ENCODE measurements around the gene KDM7A. TPM values are rescaled to one million over a fixed set of nuclear protein-coding genes. Genes with fewer than 3 reads are reported as not detected.

KDM7A gene
- total and polyA plus RNA-seq, 2 donors from 2014 or later = 2.2 to 14.2 TPM

GRCh38 chr7:140179339-140179738 is 2.6 kb upstream of the KDM7A start:
- intact Hi-C loops (cut with DNase I) = no loop called here
- H3K36me3 ChIP-seq (ENCODE audit: control insufficient read depth in 2 of 3, insufficient read depth in 3 of 3, low read length in 3 of 3) = no peaks in the 10 kb centered on the region
- no peak for FAIRE-seq
- no peaks in the 10 kb centered on the region for H3K27me3 ChIP-seq (ENCODE audit: control insufficient read depth, insufficient read depth, low read length)
- no peak overlapping the region for H3K9ac ChIP-seq (ENCODE audit: low read length in 3 of 3)
- H3K9me3 ChIP-seq (ENCODE audit: control insufficient read depth in 2 of 3, insufficient read depth in 1 of 3, low read length in 3 of 3) = no peaks in the 10 kb centered on the region
- TF ChIP-seq CTCF (IDR thresholded peaks at IDR 0.05; ENCODE audit: borderline replicate concordance, extremely low read depth, insufficient read depth) = no peak
- H3K4me3 ChIP-seq (ENCODE audit: low read length in 3 of 3) = no peak overlapping the region
- H3K4me1 ChIP-seq (ENCODE audit: control insufficient read depth in 2 of 3, insufficient read depth in 2 of 3, low read depth in 1 of 3, low read length in 3 of 3) = no peaks in the 10 kb centered on the region
- no peak for DNase-seq
- H3K27ac ChIP-seq (ENCODE audit: low read depth in 2 of 2, low read length in 2 of 2) = no peak overlapping the region

- peak in 1 of 5 donors; percentile 39 for DNase-seq
- H3K9me3 ChIP-seq (ENCODE audit: control insufficient read depth in 2 of 3, insufficient read depth in 1 of 3, low read length in 3 of 3) = no peaks in the 10 kb centered on the region
- H3K27ac ChIP-seq (ENCODE audit: low read depth in 2 of 2, low read length in 2 of 2) = peak overlapping the region; percentile 83 to 94
- no peak for TF ChIP-seq CTCF (IDR thresholded peaks at IDR 0.05; ENCODE audit: borderline replicate concordance, extremely low read depth, insufficient read depth)
- FAIRE-seq = no peak
- no peaks in the 10 kb centered on the region for H3K4me1 ChIP-seq (ENCODE audit: control insufficient read depth in 2 of 3, insufficient read depth in 2 of 3, low read depth in 1 of 3, low read length in 3 of 3)
- no peaks in the 10 kb centered on the region for H3K36me3 ChIP-seq (ENCODE audit: control insufficient read depth in 2 of 3, insufficient read depth in 3 of 3, low read length in 3 of 3)
- H3K4me3 ChIP-seq (ENCODE audit: low read length in 3 of 3) = peak overlapping the region in 1 of 3 donors; percentile 75
- H3K9ac ChIP-seq (ENCODE audit: low read length in 3 of 3) = peak overlapping the region in 1 of 3 donors; percentile 81
- intact Hi-C loops (cut with DNase I) = no loop called here
- H3K27me3 ChIP-seq (ENCODE audit: control insufficient read depth, insufficient read depth, low read length) = no peaks in the 10 kb centered on the region
Measured at GRCh38 chr7:140176122-140176701, 571 bp downstream of the KDM7A start.

GRCh38 chr7:140175221-140176121 is 1.3 kb downstream of the KDM7A start:
- H3K4me1 ChIP-seq (ENCODE audit: control insufficient read depth in 2 of 3, insufficient read depth in 2 of 3, low read depth in 1 of 3, low read length in 3 of 3) = peaks cover 0 to under 1% (median 0%) of the 10 kb centered on the region in 3 donors
- no peaks in the 10 kb centered on the region for H3K36me3 ChIP-seq (ENCODE audit: control insufficient read depth in 2 of 3, insufficient read depth in 3 of 3, low read length in 3 of 3)
- no peaks in the 10 kb centered on the region for H3K27me3 ChIP-seq (ENCODE audit: control insufficient read depth, insufficient read depth, low read length)
- TF ChIP-seq CTCF (IDR thresholded peaks at IDR 0.05; ENCODE audit: borderline replicate concordance, extremely low read depth, insufficient read depth) = peak; percentile 76
- peak; percentile 93 for FAIRE-seq
- H3K27ac ChIP-seq (ENCODE audit: low read depth in 2 of 2, low read length in 2 of 2) = peak overlapping the region; percentile 83 to 94
- peak overlapping the region in 2 of 3 donors; percentile 52 to 81 for H3K9ac ChIP-seq (ENCODE audit: low read length in 3 of 3)
- no peaks in the 10 kb centered on the region for H3K9me3 ChIP-seq (ENCODE audit: control insufficient read depth in 2 of 3, insufficient read depth in 1 of 3, low read length in 3 of 3)
- intact Hi-C loops (cut with DNase I) = no loop called here
- DNase-seq = peak; percentile 87 to 97 (median 95)
- H3K4me3 ChIP-seq (ENCODE audit: low read length in 3 of 3) = peak overlapping the region; percentile 59 to 75 (median 71)

Data from kidney (tissue), 14 donors.